HepG2 (cell line): Measurements from ENCODE around the gene SYNGAP1. TPM values are rescaled to one million over a fixed set of nuclear protein-coding genes. Genes with fewer than 3 reads are reported as not detected.

Source experiments
- ARNT2 ChIP-seq: sonication (generic); formaldehyde crosslinking; IDR thresholded peaks from 2 replicates; pipeline ENCODE4 v1.8.0; 2022; ENCODE audit warnings: mild to moderate bottlenecking, low read depth, missing genetic modification reagents, moderate library complexity
- ATF7 ChIP-seq, 2 experiments: fragments of 450-650 bp in 1 of 2; sonication (generic) in 1 of 2; formaldehyde crosslinking in 1 of 2; IDR thresholded peaks; 2 replicates each; pipeline versions ENCODE4 v1.4.0 to v1.6.1; 2016 to 2020; ENCODE audit warnings: antibody characterized with exemption in 1 of 2, mild to moderate bottlenecking in 1 of 2, missing genetic modification reagents in 1 of 2
- CERS6 ChIP-seq: sonication (generic); formaldehyde crosslinking; IDR thresholded peaks from 2 replicates; pipeline ENCODE4 v1.5.0; 2020; ENCODE audit warnings: missing genetic modification reagents
- FUBP1 ChIP-seq: sonication (generic); formaldehyde crosslinking; IDR thresholded peaks from 2 replicates; pipeline ENCODE4 v1.5.1; 2020; ENCODE audit warnings: missing genetic modification reagents, mild to moderate bottlenecking, borderline replicate concordance
- GMEB2 ChIP-seq: IDR thresholded peaks from 2 replicates; pipeline ENCODE4 v1.6.1; 2016; ENCODE audit warnings: missing biosample characterization, missing genetic modification reagents, low read depth
- HMGXB4 ChIP-seq, 2 experiments: sonication (generic) in 1 of 2; formaldehyde crosslinking in 1 of 2; IDR thresholded peaks; 2 replicates each; pipeline versions ENCODE4 v1.4.0 to v1.6.1; 2018 to 2020; ENCODE audit warnings: missing genetic modification reagents in 2 of 2, borderline replicate concordance in 1 of 2, low read depth in 1 of 2, mild to moderate bottlenecking in 1 of 2, missing biosample characterization in 1 of 2
- MAZ ChIP-seq, 2 experiments: sonication (generic) in 1 of 2; formaldehyde crosslinking in 1 of 2; IDR thresholded peaks; 2 replicates each; pipeline versions ENCODE4 v1.5.0 to v1.6.1; 2012 to 2020; ENCODE audit warnings: low read depth in 2 of 2, mild to moderate bottlenecking in 2 of 2, borderline replicate concordance in 1 of 2, improper control_type of control experiment in 1 of 2, low read length in 1 of 2, missing genetic modification reagents in 1 of 2, moderate library complexity in 1 of 2
- NFATC3 ChIP-seq: sonication (generic); formaldehyde crosslinking; IDR thresholded peaks from 2 replicates; pipeline ENCODE4 v1.5.1; 2020; ENCODE audit warnings: mild to moderate bottlenecking, missing genetic modification reagents
- PCBP1 ChIP-seq: fragments of 200-400 bp; formaldehyde crosslinking; IDR thresholded peaks from 2 replicates; pipeline ENCODE4 v1.6.1; 2017; ENCODE audit warnings: mild to moderate bottlenecking, low read depth, low read length, borderline replicate concordance
- PRMT3 ChIP-seq: sonication (generic); formaldehyde crosslinking; IDR thresholded peaks from 2 replicates; pipeline ENCODE4 v1.8.1; 2022; ENCODE audit warnings: low read depth, mild to moderate bottlenecking, moderate library complexity, missing genetic modification reagents, borderline replicate concordance
- SNAPC2 ChIP-seq: sonication (generic); formaldehyde crosslinking; IDR thresholded peaks from 2 replicates; pipeline ENCODE4 v1.8.1; 2022; ENCODE audit warnings: mild to moderate bottlenecking, missing genetic modification reagents
- SRY ChIP-seq: sonication (generic); formaldehyde crosslinking; IDR thresholded peaks from 2 replicates; pipeline ENCODE4 v1.8.0; 2022; ENCODE audit warnings: mild to moderate bottlenecking, missing genetic modification reagents
- TCF7 ChIP-seq: sonication (generic); IDR thresholded peaks from 2 replicates; pipeline ENCODE4 v1.6.1; 2016; ENCODE audit warnings: antibody characterized with exemption, low read depth
- TEF ChIP-seq: sonication (generic); formaldehyde crosslinking; IDR thresholded peaks from 2 replicates; pipeline ENCODE4 v1.5.0; 2020; ENCODE audit warnings: missing genetic modification reagents
- ZC3H4 ChIP-seq: sonication (generic); formaldehyde crosslinking; IDR thresholded peaks from 2 replicates; pipeline ENCODE4 v1.4.0; 2020; ENCODE audit warnings: missing genetic modification reagents, borderline replicate concordance
- ZNF20 ChIP-seq: sonication (generic); formaldehyde crosslinking; IDR thresholded peaks from 2 replicates; pipeline ENCODE4 v1.4.0; 2020; ENCODE audit warnings: mild to moderate bottlenecking, moderate library complexity, missing genetic modification reagents
- ZNF253 ChIP-seq: sonication (generic); formaldehyde crosslinking; IDR thresholded peaks from 2 replicates; pipeline ENCODE4 v1.8.0; 2022; ENCODE audit warnings: mild to moderate bottlenecking, missing genetic modification reagents, borderline replicate concordance
- ZNF326 ChIP-seq: sonication (generic); formaldehyde crosslinking; IDR thresholded peaks from 2 replicates; pipeline ENCODE4 v1.4.0; 2020; ENCODE audit warnings: missing genetic modification reagents, borderline replicate concordance
- ZNF335 ChIP-seq: sonication (generic); formaldehyde crosslinking; IDR thresholded peaks from 2 replicates; pipeline ENCODE4 v1.4.0; 2020; ENCODE audit warnings: missing genetic modification reagents
- ZNF549 ChIP-seq: sonication (generic); formaldehyde crosslinking; IDR thresholded peaks from 2 replicates; pipeline ENCODE4 v1.5.0; 2020; ENCODE audit warnings: missing genetic modification reagents
- polyA plus RNA-seq, 8 experiments: library from polyadenylated mRNA; depleted of rRNA in 3 of 8; stranded (reverse) in 7 of 8; unstranded in 1 of 8; fragments of >200 nt; fragmentation: Illumina TruSeq in 4 of 8; extraction: Trizol in 4 of 8; gene quantifications; 2 replicates each; pipeline versions ENCODE4 v1.2.1 to v1.2.3, GENCODE V29; 2011 to 2016; ENCODE audit warnings: low read depth in 4 of 8, missing spikeins in 1 of 8, mixed read lengths in 1 of 8; ENCODE audit not compliant: insufficient read depth in 1 of 8
- total RNA-seq, 5 experiments: library from RNA; depleted of rRNA; stranded (reverse); fragments of >200 nt; fragmentation: Illumina TruSeq; extraction: Trizol; gene quantifications; 2 replicates each; pipeline ENCODE4 v1.2.3, GENCODE V29; 2016; ENCODE audit warnings: low read depth in 1 of 5

Gene SYNGAP1
- total and polyA plus RNA-seq, 2 of the 13 experiments (the other 11 are each of a cell fraction or from before 2014, with no cell fraction given): 0.75 to 1.1 TPM

GRCh38 chr6:33417903-33418689 is 1.8 kb upstream of the SYNGAP1 start, which contains the start of gene CUTA (continued):
- TF ChIP-seq ZNF20 (CRISPR knock-in tag): no peak
- TF ChIP-seq ZNF326 (CRISPR knock-in tag): no peak
- peak; percentile 70; the same call in 1 of the 2 replicates for TF ChIP-seq PCBP1
- TF ChIP-seq ZNF549: no peak
- no peak for TF ChIP-seq CERS6 (CRISPR knock-in tag)
- peak; percentile 77; the same call in 1 of the 2 replicates for TF ChIP-seq MAZ (IDR thresholded peaks at IDR 0.05; ENCODE audit: borderline replicate concordance, low read depth, low read length)
- peak; percentile 82 for TF ChIP-seq MAZ (CRISPR knock-in tag; IDR thresholded peaks at IDR 0.05; ENCODE audit: low read depth)
- TF ChIP-seq ZC3H4 (CRISPR knock-in tag): no peak
- TF ChIP-seq ZNF253 (CRISPR knock-in tag): no peak
- 0 out of 2 replicates have a peak, but pooled peaks have one; percentile 52 for TF ChIP-seq FUBP1 (CRISPR knock-in tag)
- peak; percentile 74 for TF ChIP-seq NFATC3 (CRISPR knock-in tag)
- TF ChIP-seq SRY: peak; percentile 64; the same call in 1 of the 2 replicates
- TF ChIP-seq GMEB2: peak; percentile 75
- TF ChIP-seq PRMT3 (CRISPR knock-in tag): no peak; the same call in 1 of the 2 replicates
- peak; percentile 52; the same call in 1 of the 2 replicates for TF ChIP-seq TEF (CRISPR knock-in tag)
- peak; percentile 59 for TF ChIP-seq ZNF335
- peak; percentile 28; the same call in 1 of the 2 replicates for TF ChIP-seq TCF7
- TF ChIP-seq SNAPC2 (CRISPR knock-in tag): peak; percentile 22; the same call in 1 of the 2 replicates
- TF ChIP-seq ATF7 (IDR thresholded peaks at IDR 0.05): no peak
- peak; percentile 68 for TF ChIP-seq ATF7 (CRISPR knock-in tag; IDR thresholded peaks at IDR 0.05)
- peak; percentile 81 to 89 for TF ChIP-seq HMGXB4 (CRISPR knock-in tag; IDR thresholded peaks at IDR 0.05; ENCODE audit: borderline replicate concordance in 1 of 2, low read depth in 1 of 2)
- peak; percentile 81; the same call in 1 of the 2 replicates for TF ChIP-seq ARNT2 (CRISPR knock-in tag)
